GM19468 (cell line): Measurements from ENCODE around the gene NEFH.

Source experiments
- ATAC-seq: cut with Tn5 transposase; IDR thresholded peaks from one replicate; pipeline ENCODE4 v1.9.1; 2021; ENCODE audit warnings: mild to moderate bottlenecking, moderate library complexity, moderate number of reproducible peaks; ENCODE audit not compliant: unreplicated experiment; ENCODE audit errors: extremely low read depth

Gene NEFH

DNA sequence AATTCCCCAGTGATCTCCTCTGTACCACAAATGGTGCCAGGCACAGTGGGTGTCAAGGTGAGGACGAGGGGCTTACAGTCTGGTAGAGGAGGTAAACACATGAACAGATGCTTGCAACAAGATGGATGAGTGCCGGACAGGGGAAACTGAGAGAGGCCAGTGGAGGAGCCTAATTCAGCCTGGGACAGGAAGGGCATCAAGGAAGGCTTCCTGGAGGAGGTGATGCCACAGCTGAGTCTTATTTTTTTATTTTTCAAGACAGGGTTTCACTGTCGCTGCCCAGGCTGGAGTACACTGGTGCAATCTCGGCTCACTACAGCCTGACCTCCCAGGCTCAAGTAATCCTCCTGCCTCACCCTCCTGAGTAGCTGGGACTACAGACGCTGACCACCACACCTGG lies 18.8 kb upstream of the NEFH start:
- no peak for ATAC-seq

DNA sequence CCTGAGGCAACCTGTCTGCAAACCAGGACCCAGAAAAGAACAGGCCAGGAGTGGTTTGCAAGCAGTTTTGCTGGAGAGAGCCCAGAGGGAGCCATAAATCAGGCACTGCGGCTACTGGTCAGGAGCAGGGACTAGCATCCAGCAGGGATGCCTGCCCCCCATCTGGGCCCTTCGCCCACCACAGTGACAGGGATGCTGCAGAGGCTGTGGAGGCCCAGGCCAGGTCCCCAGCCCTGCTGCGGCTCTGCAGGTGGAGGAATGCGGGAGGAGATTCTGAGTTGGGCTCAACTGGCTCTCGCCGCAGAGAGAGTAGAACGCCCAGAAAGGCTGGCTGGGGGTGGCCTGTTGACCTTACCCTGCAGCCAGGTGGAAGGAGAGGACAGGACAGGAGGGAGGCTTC lies 16.4 kb upstream of the NEFH start:
- ATAC-seq, result no peak

DNA sequence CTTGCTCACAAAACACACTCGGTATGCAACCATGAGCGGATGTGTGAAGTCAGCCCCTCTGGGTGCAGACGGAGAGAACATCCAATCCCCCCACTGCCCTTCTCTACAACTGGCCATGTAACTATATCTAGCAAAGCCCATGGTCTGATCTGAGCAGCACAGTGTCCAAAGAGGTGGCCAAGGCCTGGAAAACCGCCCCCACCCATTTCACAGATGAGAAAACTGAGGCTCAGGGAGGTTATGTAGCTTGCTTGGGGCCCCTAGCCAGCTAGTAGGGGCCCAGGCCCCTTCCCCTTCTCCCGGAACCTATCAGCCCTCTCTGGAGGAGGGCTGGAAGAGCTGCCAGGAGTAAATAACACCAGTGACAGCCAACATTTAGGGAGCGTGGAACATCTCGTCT lies 15.4 kb upstream of the NEFH start:
- no peak for ATAC-seq

DNA sequence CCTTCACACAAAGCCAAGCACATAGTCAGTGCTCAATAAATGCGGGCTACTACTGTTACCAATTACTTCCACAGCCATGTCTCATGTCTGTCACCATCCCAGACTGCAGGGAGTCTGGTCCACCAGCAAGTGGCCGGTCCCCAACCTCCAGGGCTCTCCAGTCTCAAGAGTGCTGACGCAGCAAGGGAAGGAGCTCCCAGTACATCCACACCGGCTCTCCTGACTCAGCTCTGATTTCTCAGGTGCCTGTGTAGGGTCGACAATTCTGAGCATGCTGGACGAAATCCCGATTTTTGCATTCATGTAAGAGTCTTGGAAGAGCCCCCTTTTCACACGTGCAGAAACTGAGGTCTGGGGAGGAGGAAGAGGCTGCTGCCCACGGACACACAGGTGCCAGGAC lies 10.3 kb upstream of the NEFH start:
- ATAC-seq, result no peak

DNA sequence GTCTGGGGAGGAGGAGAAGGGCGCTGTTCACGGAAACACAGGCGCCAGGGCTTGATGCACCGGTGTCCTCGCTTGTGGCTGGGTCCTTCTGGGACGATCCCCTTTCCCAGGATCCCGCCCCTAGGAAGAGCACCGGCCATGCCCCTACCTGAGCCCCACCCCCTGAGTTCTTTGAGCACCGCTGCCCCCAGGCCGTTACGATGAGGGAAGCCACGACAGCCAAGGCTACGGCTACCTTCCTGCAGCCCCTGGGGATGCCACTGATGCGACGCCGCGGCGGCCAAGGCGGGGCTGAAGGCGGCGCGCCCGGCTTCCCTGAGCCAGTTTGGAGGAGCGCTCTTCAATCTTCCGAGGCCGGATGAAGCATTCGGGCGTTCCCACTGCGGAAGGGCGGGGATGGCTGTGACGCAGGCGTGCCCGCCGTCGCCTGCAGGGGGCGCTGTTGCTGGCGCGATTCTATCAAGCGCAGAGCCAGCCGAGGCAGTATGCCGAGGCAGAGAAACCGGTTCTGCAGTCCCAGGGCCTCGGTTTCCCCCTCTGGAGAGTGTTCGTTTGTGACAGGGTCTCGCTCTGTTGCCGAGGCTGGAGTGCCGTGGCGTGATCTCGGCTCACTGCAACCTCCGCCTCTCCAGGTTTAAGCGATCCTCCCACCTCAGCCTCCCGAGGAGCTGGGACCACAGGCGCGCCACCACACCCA lies 9.7 kb upstream of the NEFH start:
- no peak for ATAC-seq

DNA sequence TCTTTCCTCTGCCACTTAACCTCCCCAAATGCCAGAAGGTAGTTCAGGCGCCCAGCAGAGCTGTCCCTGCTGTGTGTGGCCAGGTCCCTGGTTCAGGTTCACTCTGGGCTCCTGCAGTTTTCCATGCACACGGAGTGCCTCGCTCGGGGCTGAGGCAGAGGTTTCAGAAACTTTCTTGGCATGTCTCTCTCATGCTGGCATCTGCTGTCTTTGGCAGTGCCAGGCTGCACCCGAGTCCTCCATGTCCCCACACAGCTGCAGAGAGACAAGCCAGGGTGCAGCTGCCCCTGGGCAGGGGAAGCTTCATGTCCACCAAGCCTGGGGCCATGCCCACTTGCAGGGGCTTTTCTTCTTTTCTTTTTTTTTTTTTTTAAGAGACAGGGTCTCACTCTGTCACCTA lies 7.0 kb upstream of the NEFH start:
- ATAC-seq, result no peak

DNA sequence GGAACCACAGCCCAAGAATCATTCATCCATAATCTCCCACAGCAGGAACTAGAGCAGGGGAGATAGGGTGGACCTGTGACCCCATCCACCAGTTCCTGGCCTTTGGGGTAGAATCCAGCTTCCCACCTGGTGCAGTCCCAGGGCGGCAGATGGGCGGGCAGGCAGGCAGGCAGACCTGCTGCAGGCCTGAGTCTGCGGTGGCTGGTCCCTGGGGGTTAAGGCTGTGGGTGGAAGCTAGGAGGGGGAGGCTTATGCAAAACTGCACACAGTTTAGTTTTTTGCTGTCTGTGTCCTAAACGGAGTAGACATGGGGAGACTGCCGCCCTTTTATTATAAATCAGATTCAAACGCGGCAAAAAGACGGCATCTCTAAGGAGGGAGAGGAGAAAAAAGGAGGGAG lies 4.5 kb upstream of the NEFH start:
- no peak for ATAC-seq

DNA sequence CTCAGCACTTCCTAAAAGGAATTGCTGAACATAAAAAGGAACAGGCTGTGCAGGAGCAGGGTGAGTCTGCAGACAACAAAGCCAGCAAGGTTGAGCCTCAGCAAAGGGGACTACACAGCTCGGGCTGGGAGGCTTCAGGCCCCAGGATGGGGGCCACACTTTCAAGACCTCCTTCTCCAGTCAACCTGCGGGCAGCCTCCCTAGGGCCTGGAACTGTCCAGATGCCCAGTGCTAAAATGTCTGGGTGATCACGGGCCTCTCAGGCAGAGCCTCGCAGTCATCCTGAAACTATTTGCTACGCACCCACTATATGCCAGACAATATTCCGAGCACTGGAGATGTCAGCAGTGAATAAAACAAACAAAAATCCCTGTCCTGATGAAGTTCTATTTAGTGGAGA lies 3.9 kb upstream of the NEFH start:
- no peak for ATAC-seq

DNA sequence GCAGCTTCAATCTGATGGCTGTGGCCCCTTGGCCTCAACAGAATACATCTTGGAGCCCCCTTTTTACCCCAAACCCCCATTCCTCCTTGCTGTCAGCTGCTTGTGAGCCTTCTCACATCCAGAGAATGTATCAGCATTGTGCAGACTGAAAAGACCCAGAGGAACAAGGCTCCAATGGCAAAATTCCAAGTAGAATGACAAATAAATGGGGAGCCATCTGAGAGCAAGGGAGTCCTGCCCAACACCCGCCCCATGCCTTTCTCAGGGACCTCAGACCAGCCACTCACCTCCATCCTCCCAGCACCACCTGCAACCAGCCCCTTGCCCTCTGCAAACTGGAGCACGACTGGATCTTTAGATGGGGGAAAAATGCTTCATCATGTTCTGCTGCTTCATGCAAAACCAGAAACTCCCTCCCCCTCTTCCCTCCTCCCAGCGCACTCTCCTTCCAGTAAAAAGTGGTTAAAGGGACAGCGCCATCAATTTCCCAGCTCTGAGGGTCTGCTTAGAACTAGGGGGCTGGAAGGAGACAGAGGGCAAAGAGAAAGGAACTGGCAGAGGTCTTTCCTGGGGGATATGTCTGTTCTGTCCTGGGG lies 2.2 kb upstream of the NEFH start:
- no peak for ATAC-seq

DNA sequence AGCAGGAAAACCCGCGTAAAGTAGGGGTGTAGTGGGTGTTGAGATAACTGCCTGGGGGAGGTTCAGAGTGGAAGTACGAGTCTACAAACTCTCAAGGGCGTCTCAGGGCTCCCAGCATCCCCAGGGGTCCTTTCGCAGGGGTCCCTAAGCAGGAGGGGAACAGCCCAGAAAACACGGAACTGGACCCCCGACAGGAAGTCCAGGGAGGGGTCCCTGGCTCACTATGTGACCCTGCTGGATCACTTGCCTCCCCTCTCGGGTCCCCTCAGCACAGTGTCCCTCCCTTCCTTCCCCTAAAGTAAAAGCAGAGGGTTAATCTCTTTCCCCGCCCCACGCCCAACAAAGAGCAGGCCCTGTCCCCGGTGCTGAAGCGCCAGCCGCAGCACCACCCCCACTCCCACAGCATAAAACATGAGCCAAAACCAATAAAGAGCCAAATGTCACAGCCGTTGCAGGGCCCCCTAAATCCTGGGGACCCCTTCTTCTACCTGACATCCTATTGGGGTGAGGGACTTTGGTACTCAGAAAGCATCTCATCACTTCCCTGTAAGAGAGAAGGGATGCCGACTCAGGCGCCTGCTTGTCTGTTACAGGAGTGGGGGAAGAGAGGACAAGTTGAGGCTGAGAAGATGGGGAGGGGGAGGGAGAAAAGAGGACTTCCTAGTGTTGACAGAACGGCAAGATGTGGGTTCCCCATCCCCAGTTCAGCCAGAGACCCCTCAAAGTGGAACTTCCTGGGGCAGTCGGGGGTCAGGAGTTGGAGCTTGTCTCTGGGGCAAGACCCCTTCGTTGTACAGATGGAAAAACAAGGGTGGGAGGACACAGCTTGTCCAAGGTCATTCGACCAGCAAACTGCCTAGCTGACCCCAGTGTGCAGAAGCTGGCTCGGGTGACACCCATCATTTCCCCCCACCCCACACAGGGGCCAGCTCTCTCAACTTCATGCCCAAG lies 1.4 kb upstream of the NEFH start:
- no peak for ATAC-seq

DNA sequence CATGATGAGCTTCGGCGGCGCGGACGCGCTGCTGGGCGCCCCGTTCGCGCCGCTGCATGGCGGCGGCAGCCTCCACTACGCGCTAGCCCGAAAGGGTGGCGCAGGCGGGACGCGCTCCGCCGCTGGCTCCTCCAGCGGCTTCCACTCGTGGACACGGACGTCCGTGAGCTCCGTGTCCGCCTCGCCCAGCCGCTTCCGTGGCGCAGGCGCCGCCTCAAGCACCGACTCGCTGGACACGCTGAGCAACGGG lies 169 bp downstream of the NEFH start:
- ATAC-seq, result no peak

DNA sequence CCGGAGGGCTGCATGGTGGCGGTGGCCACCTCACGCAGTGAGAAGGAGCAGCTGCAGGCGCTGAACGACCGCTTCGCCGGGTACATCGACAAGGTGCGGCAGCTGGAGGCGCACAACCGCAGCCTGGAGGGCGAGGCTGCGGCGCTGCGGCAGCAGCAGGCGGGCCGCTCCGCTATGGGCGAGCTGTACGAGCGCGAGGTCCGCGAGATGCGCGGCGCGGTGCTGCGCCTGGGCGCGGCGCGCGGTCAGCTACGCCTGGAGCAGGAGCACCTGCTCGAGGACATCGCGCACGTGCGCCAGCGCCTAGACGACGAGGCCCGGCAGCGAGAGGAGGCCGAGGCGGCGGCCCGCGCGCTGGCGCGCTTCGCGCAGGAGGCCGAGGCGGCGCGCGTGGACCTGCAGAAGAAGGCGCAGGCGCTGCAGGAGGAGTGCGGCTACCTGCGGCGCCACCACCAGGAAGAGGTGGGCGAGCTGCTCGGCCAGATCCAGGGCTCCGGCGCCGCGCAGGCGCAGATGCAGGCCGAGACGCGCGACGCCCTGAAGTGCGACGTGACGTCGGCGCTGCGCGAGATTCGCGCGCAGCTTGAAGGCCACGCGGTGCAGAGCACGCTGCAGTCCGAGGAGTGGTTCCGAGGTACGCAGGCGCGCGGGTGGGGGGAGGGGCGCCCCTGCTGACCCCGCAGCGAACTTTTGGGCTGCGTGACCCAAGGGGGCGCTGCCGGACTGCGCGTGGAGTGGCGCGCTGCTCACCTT lies 670 bp downstream of the NEFH start:
- no peak for ATAC-seq

DNA sequence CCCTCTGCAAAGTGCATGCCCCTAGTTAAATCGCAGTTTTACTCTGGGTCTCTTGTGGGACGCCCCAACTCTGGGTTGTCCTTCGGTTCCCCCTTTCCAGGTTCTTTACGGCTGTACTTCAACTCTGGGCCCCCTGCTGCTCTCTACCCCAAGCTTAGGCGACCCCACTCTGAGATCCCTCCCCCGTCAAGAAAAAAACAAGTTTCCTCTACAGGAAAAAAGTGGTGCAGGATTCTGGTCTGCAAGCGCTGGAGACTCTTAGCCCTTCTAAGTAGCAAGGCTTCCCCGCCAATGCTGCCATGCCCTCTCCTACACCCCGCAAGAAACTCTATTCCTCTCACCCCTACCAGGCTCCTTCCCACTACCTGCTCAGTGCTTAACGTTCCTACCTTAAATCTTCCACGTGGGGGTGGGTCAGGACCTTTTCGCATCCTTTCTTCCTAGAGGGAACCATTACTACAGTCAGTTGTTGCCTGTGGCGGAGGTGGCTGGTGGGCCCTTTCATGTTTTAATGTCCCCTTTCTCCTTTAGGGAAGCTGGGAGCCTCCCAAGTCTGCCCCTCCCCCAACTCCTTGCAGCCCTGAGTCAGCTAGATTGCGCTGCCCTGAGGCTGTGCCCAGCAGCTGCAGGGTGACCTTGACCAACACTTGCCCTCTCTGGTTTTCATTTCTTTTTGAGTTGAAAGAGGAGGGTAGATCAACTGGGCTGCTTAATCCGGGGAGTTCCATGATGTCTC lies 1.4 kb downstream of the NEFH start:
- ATAC-seq, result no peak

DNA sequence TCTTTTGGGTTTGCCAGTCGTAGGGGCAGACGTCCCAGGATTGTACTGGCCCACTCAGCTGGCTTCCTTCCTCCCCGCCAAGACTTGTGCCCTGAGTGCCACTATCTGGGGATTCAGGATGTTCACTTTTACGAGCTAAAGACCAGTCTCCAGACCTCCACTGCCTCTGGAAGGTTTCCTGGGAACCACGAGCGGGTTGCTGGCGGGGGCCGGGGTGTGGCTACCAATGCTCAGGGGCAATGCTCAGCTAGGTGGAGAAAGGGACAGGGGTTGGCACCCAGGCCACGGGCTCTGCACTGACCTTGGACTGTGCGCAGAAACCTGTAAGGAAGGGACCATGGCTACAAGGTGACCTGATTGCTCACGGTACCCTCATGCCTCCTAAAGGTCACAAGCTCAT lies 2.2 kb downstream of the NEFH start:
- ATAC-seq, result no peak

DNA sequence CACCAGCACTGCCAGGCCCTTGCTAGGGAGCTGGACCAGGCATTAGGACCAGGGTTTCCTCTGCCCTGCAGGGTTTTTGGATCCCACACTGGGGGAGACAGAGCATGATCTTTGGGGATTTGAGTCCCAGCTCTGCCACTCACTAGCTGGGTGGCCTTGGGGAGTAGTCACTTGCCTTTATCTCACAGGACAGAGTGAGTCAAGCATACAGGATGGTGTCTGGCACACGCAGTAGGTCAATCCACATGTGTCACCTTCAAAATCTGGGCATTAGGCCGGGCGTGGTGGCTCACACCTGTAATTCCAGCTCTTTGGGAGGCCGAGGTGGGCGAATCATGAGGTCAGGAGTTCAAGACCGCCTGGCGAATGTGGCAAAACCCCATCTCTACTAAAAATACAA lies 2.7 kb downstream of the NEFH start:
- ATAC-seq, result no peak

DNA sequence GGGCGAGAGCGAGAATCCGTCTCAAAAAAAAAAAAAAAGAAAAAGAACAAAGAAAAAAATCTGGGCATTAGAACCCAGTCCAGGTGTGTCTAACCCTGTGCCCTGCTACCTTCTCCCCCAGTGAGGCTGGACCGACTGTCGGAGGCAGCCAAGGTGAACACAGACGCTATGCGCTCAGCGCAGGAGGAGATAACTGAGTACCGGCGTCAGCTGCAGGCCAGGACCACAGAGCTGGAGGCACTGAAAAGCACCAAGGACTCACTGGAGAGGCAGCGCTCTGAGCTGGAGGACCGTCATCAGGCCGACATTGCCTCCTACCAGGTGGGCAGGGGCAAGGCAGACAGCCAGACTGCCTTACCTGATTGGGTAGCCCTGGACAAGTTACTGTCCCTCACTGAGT lies 3.2 kb downstream of the NEFH start:
- ATAC-seq, result no peak

DNA sequence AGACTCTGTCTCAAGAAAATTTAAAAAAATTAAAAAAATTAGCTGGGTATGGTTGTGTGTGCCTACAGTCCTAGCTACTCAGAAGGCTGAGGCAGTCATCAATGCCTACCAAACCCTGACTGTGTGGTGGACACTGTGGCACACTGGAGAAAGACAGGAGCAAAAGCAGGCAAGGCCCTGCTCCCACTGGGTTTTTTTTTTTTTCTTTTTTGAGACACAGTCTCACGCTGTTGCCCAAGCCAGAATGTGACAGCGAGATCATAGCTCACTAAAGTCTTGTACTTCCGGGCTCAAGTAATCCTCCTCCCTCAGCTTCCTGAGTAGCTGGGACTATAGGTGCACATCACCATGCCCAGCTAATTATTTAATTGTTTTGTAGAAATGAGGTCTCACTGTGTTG lies 4.6 kb downstream of the NEFH start:
- no peak for ATAC-seq

DNA sequence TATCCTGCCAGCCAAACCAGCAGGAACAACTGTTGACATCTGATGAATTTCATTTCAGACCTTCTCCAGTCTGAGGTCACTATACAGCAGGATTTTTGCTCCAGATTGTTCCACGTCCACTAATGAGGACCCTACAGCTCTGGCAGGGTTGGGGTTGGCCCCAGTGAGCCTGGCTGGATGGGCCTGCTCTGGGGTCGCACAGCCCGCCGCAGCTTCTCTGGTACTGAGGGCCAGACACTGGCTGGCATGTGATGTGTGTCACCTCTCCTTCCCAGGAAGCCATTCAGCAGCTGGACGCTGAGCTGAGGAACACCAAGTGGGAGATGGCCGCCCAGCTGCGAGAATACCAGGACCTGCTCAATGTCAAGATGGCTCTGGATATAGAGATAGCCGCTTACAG lies 5.4 kb downstream of the NEFH start:
- ATAC-seq, result no peak

DNA sequence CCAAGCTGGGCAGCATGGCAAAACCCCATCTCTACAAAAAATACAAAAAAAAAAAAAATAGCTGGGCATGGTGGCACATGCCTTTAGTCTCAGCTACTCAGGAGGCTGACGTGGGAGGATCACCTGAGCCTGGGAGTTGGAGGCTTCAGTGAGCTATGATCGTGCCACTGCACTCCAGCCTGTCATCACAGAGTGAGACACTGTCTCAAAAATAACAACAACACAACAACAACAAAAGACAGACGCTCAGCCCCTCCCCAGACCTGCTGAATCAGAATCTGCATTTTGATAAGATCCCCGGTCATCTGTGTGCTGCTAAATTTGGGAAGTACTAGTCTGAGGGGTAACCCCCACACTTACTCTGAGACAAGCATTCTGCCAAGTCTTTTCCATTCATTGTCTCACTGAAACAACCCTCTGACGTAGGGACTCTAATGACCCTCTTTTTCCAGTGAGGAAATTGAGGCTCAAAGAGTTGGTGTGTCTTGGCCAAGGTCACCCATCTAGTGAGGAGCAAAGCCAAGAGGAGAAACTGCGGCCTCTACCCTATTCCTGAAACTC lies 7.5 kb downstream of the NEFH start:
- no peak for ATAC-seq
